ENCODE results near the gene PROZ.

PROZ gene

GRCh38 chr13:113126265-113127150, 31.9 kb upstream of the PROZ start:
- TF ChIP-seq POLR2AphosphoS5 (IDR thresholded peaks at IDR 0.05; ENCODE audit: low read depth, low read length) (no peak), PAX5 (IDR thresholded peaks at IDR 0.05; ENCODE audit: insufficient read depth, low read length, severe bottlenecking) (no peak), SPI1 (IDR thresholded peaks at IDR 0.05; ENCODE audit: low read depth, low read length) (no peak), POLR2A (IDR thresholded peaks at IDR 0.05; ENCODE audit: low read depth, low read length) (no peak), POU2F2 (IDR thresholded peaks at IDR 0.05; ENCODE audit: low read depth, low read length) (no peak)

GRCh38 chr13:113129480-113129879, 29.0 kb upstream of the PROZ start:
- DNase-seq (ENCODE audit: insufficient read length, low spot score) = no peak
- no peak for FAIRE-seq
- no peak for TF ChIP-seq POU2F2 (IDR thresholded peaks at IDR 0.05; ENCODE audit: low read depth, low read length)
- no peak for TF ChIP-seq TAF1 (IDR thresholded peaks at IDR 0.05; ENCODE audit: low read depth, low read length)
- no peak for TF ChIP-seq POLR2A (IDR thresholded peaks at IDR 0.05; ENCODE audit: low read depth, low read length)
- no peak for TF ChIP-seq POLR2AphosphoS5 (IDR thresholded peaks at IDR 0.05; ENCODE audit: low read depth, low read length)
- no peak for TF ChIP-seq PAX5 (IDR thresholded peaks at IDR 0.05; ENCODE audit: insufficient read depth, low read length, severe bottlenecking)

More at GRCh38 chr13:113126265-113127150, 31.9 kb upstream of the PROZ start:
- DNase-seq (ENCODE audit: insufficient read length, low spot score) (no peak), FAIRE-seq (no peak)

DNA sequence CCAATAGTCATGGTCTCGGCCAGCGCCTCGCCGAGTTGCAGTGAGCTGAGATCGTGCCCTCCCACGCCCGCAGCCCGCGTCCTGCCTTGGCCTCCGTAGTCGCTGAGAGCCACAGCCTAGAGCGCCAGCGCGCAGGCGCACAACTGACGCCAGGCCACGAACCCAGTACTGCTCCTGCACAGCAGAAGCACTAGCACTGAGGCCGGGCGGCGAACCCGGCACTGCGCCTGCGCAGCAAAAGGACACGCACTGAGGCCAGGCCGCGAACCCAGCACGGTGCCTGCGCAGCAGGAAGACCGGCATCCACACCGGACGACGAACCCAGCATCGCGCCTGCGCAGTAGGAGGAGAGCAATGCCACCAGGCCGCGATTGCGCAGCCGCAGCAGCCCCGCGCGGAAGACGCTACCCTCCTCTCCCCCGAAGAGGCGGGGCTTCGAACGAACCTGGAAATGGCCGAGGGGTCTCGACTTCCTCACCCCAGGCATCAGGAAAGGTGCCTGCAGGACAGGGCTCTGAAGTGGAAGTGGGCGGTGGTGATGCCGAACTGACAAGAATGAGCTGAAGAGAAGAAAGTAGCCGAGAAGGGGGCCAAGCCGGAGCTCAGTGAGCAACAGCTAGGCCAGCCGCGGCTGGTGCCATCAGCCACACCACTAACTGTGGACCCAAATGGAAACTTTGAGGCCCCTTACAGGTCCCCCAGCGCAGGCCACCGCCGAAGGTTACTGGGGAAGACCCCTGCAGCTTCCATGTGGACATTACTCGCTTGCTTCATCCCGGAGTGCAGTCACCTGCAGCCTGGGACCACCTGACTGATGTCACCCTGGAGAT, 28.3 kb upstream of the PROZ start:
- no peak for TF ChIP-seq POLR2AphosphoS5 (IDR thresholded peaks at IDR 0.05; ENCODE audit: low read depth, low read length)
- no peak for TF ChIP-seq SPI1 (IDR thresholded peaks at IDR 0.05; ENCODE audit: low read depth, low read length)
- TF ChIP-seq TAF1 (IDR thresholded peaks at IDR 0.05; ENCODE audit: low read depth, low read length) = no peak
- no peak for TF ChIP-seq PAX5 (IDR thresholded peaks at IDR 0.05; ENCODE audit: insufficient read depth, low read length, severe bottlenecking)
- TF ChIP-seq POU2F2 (IDR thresholded peaks at IDR 0.05; ENCODE audit: low read depth, low read length) = no peak
- TF ChIP-seq POLR2A (IDR thresholded peaks at IDR 0.05; ENCODE audit: low read depth, low read length) = no peak
- FAIRE-seq (no peak), DNase-seq (ENCODE audit: insufficient read length, low spot score) (no peak)

DNA sequence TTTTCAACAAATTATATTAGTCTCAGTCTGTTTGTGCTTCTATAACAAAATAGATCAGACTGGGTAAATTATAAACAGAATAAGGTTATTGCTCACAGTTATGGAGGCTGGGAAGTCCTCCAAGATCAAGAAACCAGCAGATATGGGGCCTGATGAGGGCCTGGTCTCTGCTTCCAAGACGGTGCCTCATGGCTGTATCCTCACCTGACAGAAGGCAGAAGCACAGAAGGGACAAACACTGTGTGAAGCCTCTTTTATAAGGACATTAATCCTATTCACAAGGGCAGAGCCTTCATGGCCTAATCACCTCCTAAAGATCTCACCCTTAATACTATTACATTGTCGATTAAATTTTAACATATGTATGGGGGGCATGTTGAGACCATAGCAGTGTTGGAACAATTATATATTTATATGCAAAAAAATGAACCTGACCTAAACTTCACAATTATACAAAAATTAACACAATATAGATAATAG, 23.1 kb upstream of the PROZ start:
- DNase-seq (ENCODE audit: insufficient read length, low spot score) = no peak
- TF ChIP-seq POLR2A (IDR thresholded peaks at IDR 0.05; ENCODE audit: low read depth, low read length) (no peak), POLR2AphosphoS5 (IDR thresholded peaks at IDR 0.05; ENCODE audit: low read depth, low read length) (no peak), PAX5 (IDR thresholded peaks at IDR 0.05; ENCODE audit: insufficient read depth, low read length, severe bottlenecking) (no peak), POU2F2 (IDR thresholded peaks at IDR 0.05; ENCODE audit: low read depth, low read length) (no peak), SPI1 (IDR thresholded peaks at IDR 0.05; ENCODE audit: low read depth, low read length) (no peak), TAF1 (IDR thresholded peaks at IDR 0.05; ENCODE audit: low read depth, low read length) (no peak)
- FAIRE-seq = no peak

GRCh38 chr13:113137691-113138298, 20.7 kb upstream of the PROZ start:
- no peak for FAIRE-seq
- no peak for DNase-seq (ENCODE audit: insufficient read length, low spot score)
- TF ChIP-seq POLR2AphosphoS5 (IDR thresholded peaks at IDR 0.05; ENCODE audit: low read depth, low read length) (no peak), TAF1 (IDR thresholded peaks at IDR 0.05; ENCODE audit: low read depth, low read length) (no peak), POLR2A (IDR thresholded peaks at IDR 0.05; ENCODE audit: low read depth, low read length) (no peak), POU2F2 (IDR thresholded peaks at IDR 0.05; ENCODE audit: low read depth, low read length) (no peak), PAX5 (IDR thresholded peaks at IDR 0.05; ENCODE audit: insufficient read depth, low read length, severe bottlenecking) (no peak), SPI1 (IDR thresholded peaks at IDR 0.05; ENCODE audit: low read depth, low read length) (no peak)

GRCh38 chr13:113138792-113139551, 19.5 kb upstream of the PROZ start:
- DNase-seq (ENCODE audit: insufficient read length, low spot score) = no peak
- TF ChIP-seq SPI1 (IDR thresholded peaks at IDR 0.05; ENCODE audit: low read depth, low read length) (no peak), POLR2AphosphoS5 (IDR thresholded peaks at IDR 0.05; ENCODE audit: low read depth, low read length) (no peak), TAF1 (IDR thresholded peaks at IDR 0.05; ENCODE audit: low read depth, low read length) (no peak), PAX5 (IDR thresholded peaks at IDR 0.05; ENCODE audit: insufficient read depth, low read length, severe bottlenecking) (no peak), POLR2A (IDR thresholded peaks at IDR 0.05; ENCODE audit: low read depth, low read length) (no peak), POU2F2 (IDR thresholded peaks at IDR 0.05; ENCODE audit: low read depth, low read length) (no peak)
- FAIRE-seq = no peak

- DNase-seq (ENCODE audit: insufficient read length, low spot score) (no peak), FAIRE-seq (no peak)
- TF ChIP-seq POU2F2 (IDR thresholded peaks at IDR 0.05; ENCODE audit: low read depth, low read length) (no peak), TAF1 (IDR thresholded peaks at IDR 0.05; ENCODE audit: low read depth, low read length) (no peak), POLR2AphosphoS5 (IDR thresholded peaks at IDR 0.05; ENCODE audit: low read depth, low read length) (no peak), SPI1 (IDR thresholded peaks at IDR 0.05; ENCODE audit: low read depth, low read length) (no peak), PAX5 (IDR thresholded peaks at IDR 0.05; ENCODE audit: insufficient read depth, low read length, severe bottlenecking) (no peak), POLR2A (IDR thresholded peaks at IDR 0.05; ENCODE audit: low read depth, low read length) (no peak)
Observed at GRCh38 chr13:113139577-113139976, 18.9 kb upstream of the PROZ start.

All from GM12891 (cell line).